Kidney epithelial cell (primary cell): Measurements from ENCODE around the gene ZDHHC24. TPM values are rescaled to one million over a fixed set of nuclear protein-coding genes. Genes with fewer than 3 reads are reported as not detected.

Experiments
- DNase-seq: peaks from one replicate; pipeline ENCODE4 v3.0.0-alpha.2; 2010; ENCODE audit warnings: low read depth
- H3K27me3 ChIP-seq: 2 replicates; pipeline ENCODE4 v1.6.0; 2011; ENCODE audit warnings: low read length; ENCODE audit not compliant: control insufficient read depth, insufficient read depth
- H3K36me3 ChIP-seq: 2 replicates; pipeline ENCODE4 v1.5.1; 2011; ENCODE audit warnings: low read length; ENCODE audit not compliant: control insufficient read depth, insufficient read depth
- H3K4me3 ChIP-seq: 2 replicates; pipeline ENCODE4 v1.5.1; 2011; ENCODE audit warnings: low read depth, mild to moderate bottlenecking, control low read depth, low read length
- total RNA-seq: library from RNA; depleted of rRNA; stranded (reverse); fragments of >200 nt; gene quantifications from 2 replicates; pipeline ENCODE4 v1.2.3, GENCODE V29; 2015
- TF ChIP-seq, protein P1 (sequence below): IDR thresholded peaks from 2 replicates; pipeline ENCODE4 v1.5.1; 2011; ENCODE audit warnings: mild to moderate bottlenecking, moderate library complexity, low read length, control low read depth, inconsistent platforms; ENCODE audit not compliant: insufficient read depth, poor library complexity, severe bottlenecking

Gene ZDHHC24
- total RNA-seq, 1 donor from 2014 or later, result 22.0 TPM

DNA sequence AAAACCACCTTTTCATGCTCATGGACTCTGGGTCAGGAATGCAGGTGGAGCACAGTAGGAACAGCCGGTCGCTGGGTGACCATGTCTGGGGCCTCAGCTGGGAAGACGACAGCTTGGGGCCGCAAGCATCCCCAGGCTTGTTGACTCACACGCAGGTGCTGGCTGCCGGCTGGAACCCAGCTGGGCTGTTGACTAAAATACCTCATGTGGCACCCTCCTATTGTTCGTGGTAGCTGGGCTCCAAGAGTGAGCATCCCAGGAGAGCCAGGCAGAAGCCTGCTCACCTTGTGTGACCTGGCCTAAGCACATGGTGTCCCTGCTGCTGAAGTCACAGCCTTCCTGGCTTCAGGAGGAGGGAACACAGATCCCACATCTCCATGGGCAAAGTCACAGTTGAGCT, 56.2 kb downstream of the ZDHHC24 start:
- Histone ChIP-seq H3K36me3 (peaks cover 3% of the 10 kb centered on the region), H3K27me3 (no peaks in the 10 kb centered on the region), H3K4me3 (no peak overlapping the region)
- DNase-seq, result no peak
- TF ChIP-seq, protein P1, sequence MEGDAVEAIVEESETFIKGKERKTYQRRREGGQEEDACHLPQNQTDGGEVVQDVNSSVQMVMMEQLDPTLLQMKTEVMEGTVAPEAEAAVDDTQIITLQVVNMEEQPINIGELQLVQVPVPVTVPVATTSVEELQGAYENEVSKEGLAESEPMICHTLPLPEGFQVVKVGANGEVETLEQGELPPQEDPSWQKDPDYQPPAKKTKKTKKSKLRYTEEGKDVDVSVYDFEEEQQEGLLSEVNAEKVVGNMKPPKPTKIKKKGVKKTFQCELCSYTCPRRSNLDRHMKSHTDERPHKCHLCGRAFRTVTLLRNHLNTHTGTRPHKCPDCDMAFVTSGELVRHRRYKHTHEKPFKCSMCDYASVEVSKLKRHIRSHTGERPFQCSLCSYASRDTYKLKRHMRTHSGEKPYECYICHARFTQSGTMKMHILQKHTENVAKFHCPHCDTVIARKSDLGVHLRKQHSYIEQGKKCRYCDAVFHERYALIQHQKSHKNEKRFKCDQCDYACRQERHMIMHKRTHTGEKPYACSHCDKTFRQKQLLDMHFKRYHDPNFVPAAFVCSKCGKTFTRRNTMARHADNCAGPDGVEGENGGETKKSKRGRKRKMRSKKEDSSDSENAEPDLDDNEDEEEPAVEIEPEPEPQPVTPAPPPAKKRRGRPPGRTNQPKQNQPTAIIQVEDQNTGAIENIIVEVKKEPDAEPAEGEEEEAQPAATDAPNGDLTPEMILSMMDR, result no peak

DNA sequence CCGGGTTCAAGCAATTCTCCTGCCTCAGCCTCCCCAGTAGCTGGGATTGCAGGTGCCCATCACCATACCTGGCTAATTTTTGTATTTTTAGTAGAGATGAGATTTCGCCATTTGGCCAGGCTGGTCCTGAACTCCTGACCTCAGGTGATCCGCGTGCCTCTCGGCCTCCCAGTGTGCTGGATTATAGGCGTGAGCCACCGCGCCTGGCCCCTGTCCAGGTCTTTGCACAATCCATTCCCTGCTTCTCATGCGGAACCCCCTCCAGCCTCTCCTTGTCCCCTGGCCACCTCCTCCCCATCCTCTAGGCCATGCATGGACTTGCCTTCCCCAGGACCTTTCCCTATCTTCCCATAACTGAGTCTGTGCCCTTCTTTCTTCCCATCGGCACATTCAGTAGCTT, 56.9 kb downstream of the ZDHHC24 start:
- TF ChIP-seq, protein P1, result no peak
- Histone ChIP-seq H3K27me3 (no peaks in the 10 kb centered on the region), H3K36me3 (peaks cover 3% of the 10 kb centered on the region), H3K4me3 (no peak overlapping the region)
- no peak for DNase-seq

DNA sequence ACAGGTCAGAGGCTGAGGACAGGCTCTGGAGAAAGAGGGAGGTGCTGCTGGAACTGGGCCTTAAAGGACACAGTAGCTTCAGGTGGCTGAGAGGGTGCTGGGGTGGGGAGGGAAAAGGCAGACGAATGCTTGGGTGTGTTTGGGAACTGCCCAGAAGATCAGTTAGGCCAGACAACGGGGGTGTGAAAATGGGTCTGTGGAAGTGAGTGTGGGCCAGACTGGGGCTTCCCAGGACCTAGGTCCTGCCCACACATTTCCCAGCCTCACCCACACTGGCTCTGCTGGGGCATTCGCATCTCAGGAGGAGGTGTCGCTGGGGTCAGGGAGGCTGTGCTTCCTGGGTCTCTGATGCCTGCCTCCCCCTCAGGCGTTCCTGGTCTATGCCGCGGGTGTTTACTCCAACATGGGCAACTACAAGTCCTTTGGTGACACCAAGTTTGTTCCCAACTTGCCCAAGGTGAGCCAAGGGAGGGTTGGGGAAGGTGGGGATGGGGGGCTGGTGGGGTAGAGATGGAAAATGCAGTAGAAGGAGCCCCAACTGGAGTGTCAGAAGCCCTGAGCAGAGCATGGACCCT, 61.0 kb downstream of the ZDHHC24 start:
- Histone ChIP-seq H3K27me3 (no peaks in the 10 kb centered on the region), H3K36me3 (no peaks in the 10 kb centered on the region)

DNA sequence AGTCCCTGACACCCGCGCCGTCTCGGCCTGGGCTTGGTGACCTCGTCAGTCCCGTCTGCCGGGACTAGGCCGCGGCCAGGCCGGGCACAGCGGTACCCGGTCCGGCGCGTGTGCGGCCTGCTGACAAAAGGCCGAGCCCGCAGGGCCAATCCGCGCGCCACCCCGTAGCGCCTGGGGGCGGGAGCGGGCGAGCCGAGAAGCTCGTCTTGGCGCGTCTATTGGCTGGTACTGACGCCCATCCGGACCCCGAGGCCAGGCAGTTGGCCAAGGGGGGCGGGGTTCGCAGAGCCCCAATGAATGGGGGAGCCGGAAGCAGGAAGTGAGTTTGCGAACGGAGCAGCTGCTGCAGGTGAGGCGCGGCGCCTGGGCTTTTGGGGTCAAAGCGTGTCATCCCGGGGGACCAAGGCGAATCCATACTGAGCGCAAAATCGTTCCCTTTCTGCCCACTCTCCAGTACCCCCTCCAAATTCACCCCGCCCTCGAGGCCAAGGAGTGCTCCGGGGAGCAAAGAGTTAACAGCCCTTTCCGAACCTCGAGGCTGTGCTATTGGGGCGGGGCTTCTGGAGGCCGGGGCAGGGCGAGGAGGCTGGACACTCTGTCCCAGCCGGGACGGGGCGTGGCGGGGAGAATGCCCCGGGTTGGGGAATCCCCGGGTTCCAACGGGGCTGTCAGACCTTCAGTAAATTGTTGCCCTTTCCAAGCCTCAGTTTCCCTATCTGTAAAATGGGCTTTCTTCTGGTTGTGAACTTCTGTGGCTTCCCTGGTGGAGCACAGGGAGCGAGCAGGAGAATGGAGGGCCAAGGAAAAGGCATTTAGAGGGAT, 65.5 kb downstream of the ZDHHC24 start, which contains the start of gene DPP3:
Gene DPP3, plus strand, starts transcription at position 318 of the 822 bp plus-strand sequence. CDS start 1,767 bp downstream, outside the sequence.
- Histone ChIP-seq H3K4me3 (peak within 1 kb of the TSS; percentile 87), H3K36me3 (no peaks in the 10 kb centered on the region), H3K27me3 (no peaks in the 10 kb centered on the region)
- peak; percentile 71 for DNase-seq
- TF ChIP-seq, protein P1, result no peak

More for the DNA sequence above, 61.0 kb downstream of the ZDHHC24 start:
- TF ChIP-seq, protein P1, result no peak
- DNase-seq, result no peak
- no peak overlapping the region for H3K4me3 ChIP-seq

DNA sequence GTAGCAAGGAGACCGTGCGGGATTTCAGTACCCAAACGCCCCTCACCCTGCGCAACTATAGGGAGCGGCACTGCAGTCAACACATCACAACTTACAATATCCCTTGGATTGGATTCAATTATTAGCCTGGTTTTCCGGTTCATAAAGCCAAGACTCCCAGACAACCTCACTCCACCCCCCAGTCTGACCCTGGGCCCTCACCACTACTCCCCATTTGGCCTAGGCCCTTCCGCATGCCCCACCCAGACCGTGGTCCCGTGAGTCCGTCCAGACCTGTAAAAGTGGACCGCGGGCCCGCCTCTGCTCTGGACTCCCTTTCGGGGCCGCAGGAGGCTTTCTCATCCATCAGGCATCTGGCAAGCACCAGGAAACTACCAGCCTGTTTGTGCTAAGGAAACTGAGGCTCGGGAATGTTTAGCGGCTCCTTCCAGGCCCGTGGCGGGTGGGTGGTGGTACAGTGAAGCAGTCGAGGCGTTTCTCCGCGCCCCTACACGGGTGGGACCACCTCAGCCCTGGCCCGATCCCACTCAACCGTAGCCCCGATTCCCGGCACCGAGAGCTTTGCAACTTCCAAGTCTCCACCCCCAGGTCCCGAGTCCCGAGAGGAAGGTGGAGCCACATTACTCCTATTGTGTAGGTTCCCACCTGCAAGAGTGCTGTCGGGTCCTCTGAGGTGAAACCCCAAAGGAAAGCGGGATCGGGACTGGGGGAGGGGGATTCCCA, 66.3 kb downstream of the ZDHHC24 start:
- peak; percentile 26 for DNase-seq
- no peaks in the 10 kb centered on the region for H3K36me3 ChIP-seq

More for the DNA sequence above, 66.3 kb downstream of the ZDHHC24 start:
- no peaks in the 10 kb centered on the region for H3K27me3 ChIP-seq
- TF ChIP-seq, protein P1, result no peak
- H3K4me3 ChIP-seq, result peak overlapping the region; percentile 87
